ENCODE results near the gene SIPA1. TPM values are rescaled to one million over a fixed set of nuclear protein-coding genes. Genes with fewer than 3 reads are reported as not detected.

The SIPA1 gene
- polyA plus RNA-seq, 1 experiment: 11.4 TPM

GRCh38 chr11:65616575-65617001 lies 21.3 kb upstream of the SIPA1 start:
- CTCF ChIA-PET: interaction anchor here (0.6 kb wide), 1 partner anchor 243 kb away, joined by 3 read pairs; no protein-coding TSS in a partner anchor
- no peaks in the 10 kb centered on the region; the same call in 1 of the 2 replicates for H3K9me3 ChIP-seq (ENCODE audit: control insufficient read depth, insufficient read depth, low read length)
- no peak for DNase-seq (ENCODE audit: low read depth, low spot score)
- H3K27me3 ChIP-seq (ENCODE audit: control insufficient read depth, insufficient read depth, low read length): no peaks in the 10 kb centered on the region
- H3K4me3 ChIP-seq (ENCODE audit: low read depth, low read length): peak overlapping the region; percentile 91
- H3K27ac ChIP-seq (ENCODE audit: low read depth, low read length): no peak overlapping the region
- POLR2A ChIA-PET: interaction anchor here (1.2 kb wide), 1 partner anchor 22 kb away, joined by 3 read pairs; the partner anchor contains the start of gene SIPA1
- no peak for TF ChIP-seq CTCF (IDR thresholded peaks at IDR 0.05; ENCODE audit: low read depth, low read length)

- DNase-seq (ENCODE audit: low read depth, low spot score): no peak
- POLR2A ChIA-PET: interaction anchor here (1.2 kb wide), 1 partner anchor 21 kb away, joined by 3 read pairs; the partner anchor contains the start of gene SIPA1
- CTCF ChIA-PET: no interaction called here
- Histone ChIP-seq H3K9me3 (ENCODE audit: control insufficient read depth, insufficient read depth, low read length) (no peaks in the 10 kb centered on the region; the same call in 1 of the 2 replicates), H3K27ac (ENCODE audit: low read depth, low read length) (no peak overlapping the region), H3K4me3 (ENCODE audit: low read depth, low read length) (peak overlapping the region; percentile 91), H3K27me3 (ENCODE audit: control insufficient read depth, insufficient read depth, low read length) (no peaks in the 10 kb centered on the region)
- no peak for TF ChIP-seq CTCF (IDR thresholded peaks at IDR 0.05; ENCODE audit: low read depth, low read length)
Measured at GRCh38 chr11:65617136-65617850, 20.6 kb upstream of the SIPA1 start.

GRCh38 chr11:65617990-65618751 lies 19.7 kb upstream of the SIPA1 start:
- no peak for DNase-seq (ENCODE audit: low read depth, low spot score)
- no peak for TF ChIP-seq CTCF (IDR thresholded peaks at IDR 0.05; ENCODE audit: low read depth, low read length)
- no peak overlapping the region for H3K27ac ChIP-seq (ENCODE audit: low read depth, low read length)
- H3K9me3 ChIP-seq (ENCODE audit: control insufficient read depth, insufficient read depth, low read length): no peaks in the 10 kb centered on the region; the same call in 1 of the 2 replicates
- no peak overlapping the region for H3K4me3 ChIP-seq (ENCODE audit: low read depth, low read length)
- POLR2A ChIA-PET: interaction anchor here (1.2 kb wide), 1 partner anchor 20 kb away, joined by 3 read pairs; the partner anchor contains the start of gene SIPA1
- CTCF ChIA-PET: no interaction called here
- no peaks in the 10 kb centered on the region for H3K27me3 ChIP-seq (ENCODE audit: control insufficient read depth, insufficient read depth, low read length)

- POLR2A ChIA-PET: no interaction called here
Measured at GRCh38 chr11:65618763-65619162, 19.1 kb upstream of the SIPA1 start.

More at GRCh38 chr11:65618763-65619162, 19.1 kb upstream of the SIPA1 start:
- no peak for DNase-seq (ENCODE audit: low read depth, low spot score)
- CTCF ChIA-PET: no interaction called here
- no peak for TF ChIP-seq CTCF (IDR thresholded peaks at IDR 0.05; ENCODE audit: low read depth, low read length)
- H3K27me3 ChIP-seq (ENCODE audit: control insufficient read depth, insufficient read depth, low read length): no peaks in the 10 kb centered on the region
- no peak overlapping the region for H3K4me3 ChIP-seq (ENCODE audit: low read depth, low read length)
- H3K27ac ChIP-seq (ENCODE audit: low read depth, low read length): no peak overlapping the region
- no peaks in the 10 kb centered on the region; the same call in 1 of the 2 replicates for H3K9me3 ChIP-seq (ENCODE audit: control insufficient read depth, insufficient read depth, low read length)
